NCI-H774 (cell line): ENCODE data around the gene RMRP.
"Not testable (repeated sequence)": the region's sequence is repeated elsewhere in the genome, so short reads cannot be mapped to it uniquely, and the experiment has no call there.

Experiments
- DNase-seq: peaks from one replicate; lab custom pipeline; 2025; lab: John Stamatoyannopoulos, UW

RMRP gene

GRCh38 chr9:35664531-35665470 lies 7.0 kb upstream of the RMRP start, which contains the start of gene ARHGEF39:
TSS of gene ARHGEF39 (minus strand) at chr9:35665195. CDS start at chr9:35665169, 26 bp downstream.
- peak; percentile 80 for DNase-seq

GRCh38 chr9:35662437-35662836 lies 4.6 kb upstream of the RMRP start:
- no peak for DNase-seq

GRCh38 chr9:35661756-35662350 lies 4.0 kb upstream of the RMRP start:
- DNase-seq, result no peak

GRCh38 chr9:35660966-35661415 lies 3.2 kb upstream of the RMRP start:
- DNase-seq, result no peak

- DNase-seq, result no peak
These were observed 1.5 kb upstream of the RMRP start for GRCh38 chr9:35659340-35659739.

GRCh38 chr9:35658968-35659220 lies 1.1 kb upstream of the RMRP start:
- DNase-seq, result no peak

- DNase-seq, result peak; percentile 71
These were observed 533 bp upstream of the RMRP start, which contains the start of gene CCDC107 for GRCh38 chr9:35658137-35658967. TSS of gene CCDC107 (plus strand) at chr9:35658292. CDS start at chr9:35658380, 88 bp downstream.

GRCh38 chr9:35656831-35657545 lies 831 bp downstream of the RMRP start:
- no peak for DNase-seq

- no peak for DNase-seq
These were observed 1.5 kb downstream of the RMRP start for GRCh38 chr9:35656348-35656747.

GRCh38 chr9:35653611-35654010 lies 4.2 kb downstream of the RMRP start:
- no peak for DNase-seq

GRCh38 chr9:35652829-35653209 lies 5.0 kb downstream of the RMRP start:
- DNase-seq, result no peak

GRCh38 chr9:35651956-35652828 lies 5.6 kb downstream of the RMRP start:
- DNase-seq, result peak; percentile 18

GRCh38 chr9:35650341-35651158 lies 7.3 kb downstream of the RMRP start, which contains the start of gene SIT1:
TSS of gene SIT1 (minus strand) at chr9:35650931. CDS start at chr9:35650853, 78 bp downstream.
- no peak for DNase-seq

GRCh38 chr9:35649431-35650340 lies 8.1 kb downstream of the RMRP start:
- DNase-seq, result no peak

- DNase-seq, result peak; percentile 90
These were observed 11.1 kb downstream of the RMRP start for GRCh38 chr9:35646533-35647265.

- no peak for DNase-seq
These were observed 11.7 kb downstream of the RMRP start for GRCh38 chr9:35646153-35646532.

- DNase-seq, result not testable (repeated sequence)
These were observed 12.1 kb downstream of the RMRP start for GRCh38 chr9:35645736-35646135.

GRCh38 chr9:35643046-35643445 lies 14.8 kb downstream of the RMRP start:
- DNase-seq, result no peak
